Large intestine (tissue), 12 donors: ENCODE measurements around the gene BCO2. TPM values are rescaled to one million over a fixed set of nuclear protein-coding genes. Genes with fewer than 3 reads are reported as not detected.

Experiments used
- DNase-seq, 2 donors: peaks; one replicate each; pipeline versions ENCODE4 v3.0.0 to v3.0.0-alpha.2; 2013
- H3K27ac ChIP-seq: one replicate; pipeline ENCODE4 v1.5.1; 2013; ENCODE audit warnings: low read length
- H3K27me3 ChIP-seq: 2 replicates; pipeline ENCODE4 v1.6.1; 2013; ENCODE audit warnings: low read length; ENCODE audit not compliant: control insufficient read depth, insufficient read depth
- H3K36me3 ChIP-seq: 2 replicates; pipeline ENCODE4 v1.6.1; 2013; ENCODE audit warnings: low read length; ENCODE audit not compliant: control insufficient read depth, insufficient read depth
- H3K4me1 ChIP-seq: one replicate; pipeline ENCODE4 v1.6.1; 2013; ENCODE audit warnings: low read length; ENCODE audit not compliant: control insufficient read depth, insufficient read depth
- H3K4me3 ChIP-seq: one replicate; pipeline ENCODE4 v1.5.1; 2013; ENCODE audit warnings: low read length
- H3K9me3 ChIP-seq: one replicate; pipeline ENCODE4 v1.6.1; 2013; ENCODE audit warnings: mild to moderate bottlenecking, low read depth, low read length, moderate library complexity; ENCODE audit not compliant: control insufficient read depth
- WGBS: methylation state at CpG from one replicate; pipeline ENCODE4 v1.1.5; 2013; ENCODE audit warnings: low lambda C conversion rate; ENCODE audit not compliant: insufficient coverage; 5-methylcytosine and 5-hydroxymethylcytosine counted together
- long read RNA-seq, 11 donors: transcript quantifications; one replicate each; lab custom pipeline, GENCODE V29; 2026
- polyA plus RNA-seq: library from polyadenylated mRNA; unstranded; fragments of 120-200 nt; gene quantifications from one replicate; pipeline ENCODE4 v1.2.1, GENCODE V29; 2013

The BCO2 gene, protein sequence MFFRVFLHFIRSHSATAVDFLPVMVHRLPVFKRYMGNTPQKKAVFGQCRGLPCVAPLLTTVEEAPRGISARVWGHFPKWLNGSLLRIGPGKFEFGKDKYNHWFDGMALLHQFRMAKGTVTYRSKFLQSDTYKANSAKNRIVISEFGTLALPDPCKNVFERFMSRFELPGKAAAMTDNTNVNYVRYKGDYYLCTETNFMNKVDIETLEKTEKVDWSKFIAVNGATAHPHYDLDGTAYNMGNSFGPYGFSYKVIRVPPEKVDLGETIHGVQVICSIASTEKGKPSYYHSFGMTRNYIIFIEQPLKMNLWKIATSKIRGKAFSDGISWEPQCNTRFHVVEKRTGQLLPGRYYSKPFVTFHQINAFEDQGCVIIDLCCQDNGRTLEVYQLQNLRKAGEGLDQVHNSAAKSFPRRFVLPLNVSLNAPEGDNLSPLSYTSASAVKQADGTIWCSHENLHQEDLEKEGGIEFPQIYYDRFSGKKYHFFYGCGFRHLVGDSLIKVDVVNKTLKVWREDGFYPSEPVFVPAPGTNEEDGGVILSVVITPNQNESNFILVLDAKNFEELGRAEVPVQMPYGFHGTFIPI
- polyA plus RNA-seq, result 11.0 TPM
- long read RNA-seq, donor 1, partial matches to known transcripts, result 0 of 1 reads
- long read RNA-seq, donor 1, other reads (novel, unspliced or antisense), result 0 of 1 reads
- long read RNA-seq, donor 2, partial matches to known transcripts, result 0 of 5 reads
- long read RNA-seq, donor 2, other reads (novel, unspliced or antisense), result 0 of 5 reads
- long read RNA-seq, donor 3, result 0 reads
- long read RNA-seq, donor 4, result 0 reads
- long read RNA-seq, donor 5, partial matches to known transcripts, result 0 of 1 reads
- long read RNA-seq, donor 5, other reads (novel, unspliced or antisense), result 0 of 1 reads
- long read RNA-seq, donor 6, partial matches to known transcripts, result 0 of 1 reads
- long read RNA-seq, donor 6, other reads (novel, unspliced or antisense), result 0 of 1 reads
- long read RNA-seq, donor 7, partial matches to known transcripts, result 0 of 1 reads
- long read RNA-seq, donor 7, other reads (novel, unspliced or antisense), result 0 of 1 reads
- long read RNA-seq, donor 8, partial matches to known transcripts, result 0 of 2 reads
- long read RNA-seq, donor 8, other reads (novel, unspliced or antisense), result 0 of 2 reads
- long read RNA-seq, donor 9, partial matches to known transcripts, result 0 of 2 reads
- long read RNA-seq, donor 9, other reads (novel, unspliced or antisense), result 0 of 2 reads
- long read RNA-seq, donor 10, partial matches to known transcripts, result 0 of 1 reads
- long read RNA-seq, donor 10, other reads (novel, unspliced or antisense), result 0 of 1 reads
- long read RNA-seq, donor 11, result 0 reads

DNA sequence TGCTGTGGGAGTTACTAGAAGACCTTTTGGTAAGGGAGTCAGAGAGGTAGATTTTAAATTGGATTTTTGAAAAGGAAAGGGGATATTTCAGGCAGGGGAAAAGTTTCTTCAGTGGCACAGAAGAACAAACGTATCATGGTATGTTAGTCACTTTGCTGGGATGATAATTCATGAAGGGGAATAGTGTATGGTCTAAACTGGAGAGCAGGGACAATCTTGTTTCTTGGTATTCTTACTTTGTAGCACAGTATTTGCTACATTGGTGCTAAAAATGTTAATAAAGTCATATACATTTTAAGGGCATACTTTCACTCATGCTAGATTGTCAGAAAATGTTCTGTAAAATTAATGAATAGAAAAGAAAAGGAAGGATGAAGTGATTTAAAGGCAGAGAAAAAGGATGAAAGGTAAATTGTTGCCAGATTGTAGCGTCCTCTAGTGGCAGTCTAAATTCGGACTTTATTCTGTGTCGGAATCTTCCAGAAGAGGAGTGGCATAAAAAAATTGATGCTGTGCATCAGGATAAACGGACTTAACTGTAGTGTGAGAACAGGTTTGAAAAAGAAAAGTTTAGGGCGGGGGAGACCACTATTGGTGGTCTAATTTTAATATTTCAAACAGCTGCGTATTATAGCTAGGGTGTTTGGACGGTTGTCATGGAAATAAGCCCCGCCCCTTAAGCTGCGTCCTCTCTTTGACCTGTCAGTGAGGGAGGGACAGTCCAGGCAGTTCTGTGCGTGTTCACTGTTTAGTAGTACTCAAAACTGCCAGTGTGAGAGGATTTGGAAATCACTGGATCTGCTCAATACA lies at the start of gene BCO2:
Gene BCO2, plus strand, starts transcription at position 724 of the 810 bp plus-strand sequence. CDS start 90 bp downstream, outside the sequence.
- peak within 1 kb of the TSS; percentile 77 for H3K27ac ChIP-seq
- 60% methylated on average over 1 of the region's 11 CpGs for whole genome bisulfite sequencing
- H3K9me3 ChIP-seq, result no peaks in the 10 kb centered on the region
- DNase-seq, result peak; percentile 79 to 84
- H3K27me3 ChIP-seq, result no peaks in the 10 kb centered on the region
- peaks cover 3% of the 10 kb centered on the region for H3K36me3 ChIP-seq
- peaks cover 10% of the 10 kb centered on the region for H3K4me1 ChIP-seq
- peak within 1 kb of the TSS; percentile 36 for H3K4me3 ChIP-seq

DNA sequence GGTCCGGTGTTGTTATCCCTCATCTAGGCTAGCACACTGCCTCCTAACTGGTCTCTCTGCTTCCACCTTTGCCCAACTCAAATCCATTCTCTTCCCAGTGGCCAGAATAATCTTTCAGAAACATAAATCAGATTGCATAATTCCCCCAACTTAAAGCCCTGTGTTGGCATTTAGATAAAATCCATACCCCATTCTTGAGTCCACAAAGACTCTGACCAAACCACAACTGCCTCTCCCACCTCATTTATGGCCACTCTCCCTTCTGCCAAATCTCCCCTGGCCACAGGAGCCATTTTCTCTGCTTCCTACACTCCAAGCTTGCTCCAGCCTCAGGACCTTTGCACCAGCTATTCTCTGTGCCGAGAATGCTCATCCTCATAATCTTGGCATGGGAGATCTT lies 48.3 kb upstream of the BCO2 start:
- Histone ChIP-seq H3K27me3 (no peaks in the 10 kb centered on the region), H3K4me3 (no peak overlapping the region), H3K27ac (no peak overlapping the region), H3K4me1 (peaks cover 13% of the 10 kb centered on the region), H3K9me3 (no peaks in the 10 kb centered on the region), H3K36me3 (no peaks in the 10 kb centered on the region)
- no CpG with 5 or more reads among the region's 2 CpGs for WGBS
- DNase-seq, result no peak

DNA sequence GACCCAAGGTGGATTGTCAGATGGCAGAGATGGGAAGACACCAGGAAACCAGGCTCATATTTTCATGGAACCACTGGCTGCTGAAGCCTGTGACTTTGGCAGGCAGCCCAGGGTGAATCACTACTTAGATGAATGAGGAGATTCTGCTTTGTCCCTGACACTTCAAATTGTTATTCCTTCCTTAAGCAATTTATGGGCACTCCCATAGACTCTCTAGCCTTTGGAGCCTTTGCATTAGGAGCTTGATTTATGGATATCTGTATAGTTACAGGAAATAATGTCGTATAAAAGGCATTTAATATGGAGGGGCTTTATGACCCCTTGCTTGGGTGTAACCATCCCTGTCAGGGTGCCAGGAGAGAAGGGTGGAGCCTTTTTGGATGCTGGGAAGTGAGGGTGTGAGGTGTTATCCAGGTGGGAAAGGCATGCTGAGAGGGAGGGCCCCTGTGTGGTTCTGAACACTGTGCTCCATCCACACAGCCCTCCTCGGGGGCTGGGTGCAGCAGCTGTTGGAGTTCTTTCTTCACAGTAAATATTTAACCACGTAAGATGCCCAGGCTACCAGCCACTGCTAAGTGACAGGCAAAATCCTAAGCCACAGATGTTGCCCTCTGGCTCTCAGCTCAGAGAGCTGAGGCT lies 46.7 kb upstream of the BCO2 start:
- Histone ChIP-seq H3K4me1 (peaks cover 23% of the 10 kb centered on the region), H3K4me3 (no peak overlapping the region), H3K27me3 (no peaks in the 10 kb centered on the region), H3K27ac (peak overlapping the region; percentile 35), H3K36me3 (no peaks in the 10 kb centered on the region), H3K9me3 (no peaks in the 10 kb centered on the region)
- WGBS, result no CpG with 5 or more reads among the region's 3 CpGs
- peak; percentile 43 to 67 for DNase-seq

DNA sequence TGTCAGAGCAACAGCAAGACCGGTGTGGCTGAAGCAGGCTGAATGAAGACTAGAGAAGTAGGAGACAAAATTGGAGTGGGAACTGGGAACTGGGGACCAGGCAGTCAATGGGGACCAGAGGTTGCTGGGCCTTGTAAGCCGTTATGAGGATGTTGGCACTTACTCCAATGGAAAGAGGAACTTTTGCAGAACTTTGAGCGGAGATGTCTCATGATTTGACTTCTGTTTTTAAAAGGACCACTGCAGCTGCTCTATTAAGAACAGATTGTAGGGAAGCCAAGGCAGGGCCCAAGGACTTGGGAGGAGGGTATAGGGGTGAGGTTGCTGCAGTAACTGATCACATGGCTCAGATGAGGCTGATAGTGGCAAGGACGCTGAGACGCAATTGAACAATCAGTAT lies 45.7 kb upstream of the BCO2 start:
- Histone ChIP-seq H3K9me3 (no peaks in the 10 kb centered on the region), H3K4me1 (peaks cover 23% of the 10 kb centered on the region), H3K27me3 (no peaks in the 10 kb centered on the region), H3K27ac (no peak overlapping the region), H3K36me3 (no peaks in the 10 kb centered on the region), H3K4me3 (no peak overlapping the region)
- no peak for DNase-seq
- WGBS, result 100% methylated on average over 1 of the region's 5 CpGs

DNA sequence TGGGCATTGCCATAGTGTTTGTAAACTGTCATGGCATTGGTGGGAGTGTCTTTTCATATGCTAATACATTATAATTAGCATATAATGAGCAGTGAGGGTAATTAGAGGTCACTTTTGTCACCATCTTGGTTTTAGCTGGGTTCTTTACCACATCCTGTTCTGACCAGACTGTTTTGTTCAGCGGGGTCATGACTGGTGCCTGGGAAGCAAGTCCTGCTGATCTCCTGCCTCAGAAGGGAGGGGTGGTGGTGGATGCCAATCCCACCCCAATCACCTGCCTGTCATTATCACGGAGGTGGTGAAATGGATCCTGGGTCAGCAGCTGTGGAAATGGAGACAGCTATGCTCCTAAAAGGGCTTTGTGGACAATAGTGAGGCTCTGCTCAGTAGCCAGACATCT lies 42.6 kb upstream of the BCO2 start:
- Histone ChIP-seq H3K4me1 (peaks cover 23% of the 10 kb centered on the region), H3K27me3 (no peaks in the 10 kb centered on the region), H3K9me3 (no peaks in the 10 kb centered on the region), H3K4me3 (no peak overlapping the region), H3K36me3 (no peaks in the 10 kb centered on the region), H3K27ac (no peak overlapping the region)
- no CpG with 5 or more reads among the region's 2 CpGs for WGBS
- DNase-seq, result no peak

DNA sequence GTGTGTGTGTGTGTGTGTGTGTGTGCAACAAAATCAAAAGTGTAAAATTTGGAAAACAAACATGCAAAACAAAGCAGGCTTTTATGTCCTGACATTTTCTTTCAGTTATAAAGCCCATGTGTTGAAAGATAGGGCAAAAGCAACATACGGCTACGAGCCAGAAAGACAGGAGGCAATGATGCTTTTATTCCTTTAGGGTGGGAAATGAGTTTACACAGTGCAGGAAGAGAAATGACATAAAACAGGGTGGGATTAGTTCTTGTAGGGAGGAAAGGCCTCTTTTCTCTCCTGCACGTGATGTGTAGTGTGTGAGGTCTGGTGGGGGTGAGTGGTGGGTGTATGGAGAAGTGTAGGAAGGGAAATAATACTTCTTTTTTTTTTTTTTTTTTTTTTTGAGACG lies 40.8 kb upstream of the BCO2 start:
- WGBS, result no CpG with 5 or more reads among the region's 4 CpGs
- H3K27me3 ChIP-seq, result no peaks in the 10 kb centered on the region

DNA sequence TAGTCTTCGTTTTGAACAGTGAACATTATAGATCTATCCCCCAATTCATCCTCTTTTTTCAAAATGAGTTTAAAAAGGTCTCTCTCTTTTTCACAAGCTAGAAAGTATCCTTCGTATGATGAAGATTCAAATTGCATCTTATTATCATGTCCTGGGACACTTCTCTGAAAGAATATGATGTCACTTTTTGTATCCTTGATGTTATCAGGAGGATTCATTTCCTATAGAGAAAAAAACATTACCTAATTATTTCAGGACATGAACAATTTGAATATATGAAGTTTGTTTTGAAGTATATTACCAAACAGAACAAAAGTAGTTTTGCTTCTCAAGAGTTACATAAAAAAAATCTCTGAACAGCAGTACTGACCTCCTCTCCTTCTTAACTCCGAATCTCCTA lies 31.7 kb upstream of the BCO2 start:
- H3K4me1 ChIP-seq, result no peaks in the 10 kb centered on the region
- H3K9me3 ChIP-seq, result peaks cover 2% of the 10 kb centered on the region
- no peak overlapping the region for H3K4me3 ChIP-seq
- DNase-seq, result no peak
- 100% methylated on average over 2 of the region's 3 CpGs for WGBS
- H3K36me3 ChIP-seq, result no peaks in the 10 kb centered on the region
- no peak overlapping the region for H3K27ac ChIP-seq
- no peaks in the 10 kb centered on the region for H3K27me3 ChIP-seq

More for the DNA sequence above, 40.8 kb upstream of the BCO2 start:
- Histone ChIP-seq H3K4me1 (peaks cover 17% of the 10 kb centered on the region), H3K4me3 (no peak overlapping the region), H3K9me3 (no peaks in the 10 kb centered on the region), H3K27ac (no peak overlapping the region), H3K36me3 (no peaks in the 10 kb centered on the region)
- no peak for DNase-seq

DNA sequence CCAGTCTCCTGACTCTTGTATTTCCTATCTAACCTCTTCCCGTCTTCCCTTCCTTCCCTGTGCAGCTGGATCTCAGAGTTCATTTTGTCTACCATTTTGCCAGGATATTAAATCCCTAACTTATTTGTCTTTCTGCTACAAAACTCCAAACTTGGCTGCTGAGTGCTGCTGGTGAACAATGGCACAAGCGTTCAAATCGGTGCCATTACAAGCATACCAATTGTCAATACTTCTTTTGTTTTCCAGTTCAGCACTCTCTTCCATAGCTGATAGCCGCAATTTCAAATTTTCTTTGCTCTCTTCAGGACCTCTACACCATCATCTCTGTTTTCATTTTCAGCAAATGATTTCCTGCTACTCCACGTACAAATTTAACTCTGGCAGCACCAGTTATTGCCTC lies 24.8 kb upstream of the BCO2 start:
- Histone ChIP-seq H3K27me3 (no peaks in the 10 kb centered on the region), H3K36me3 (peaks cover 3% of the 10 kb centered on the region), H3K4me3 (no peak overlapping the region), H3K27ac (no peak overlapping the region), H3K9me3 (no peaks in the 10 kb centered on the region), H3K4me1 (no peaks in the 10 kb centered on the region)
- DNase-seq, result no peak
- 88% methylated on average over 3 of the region's 5 CpGs for WGBS

DNA sequence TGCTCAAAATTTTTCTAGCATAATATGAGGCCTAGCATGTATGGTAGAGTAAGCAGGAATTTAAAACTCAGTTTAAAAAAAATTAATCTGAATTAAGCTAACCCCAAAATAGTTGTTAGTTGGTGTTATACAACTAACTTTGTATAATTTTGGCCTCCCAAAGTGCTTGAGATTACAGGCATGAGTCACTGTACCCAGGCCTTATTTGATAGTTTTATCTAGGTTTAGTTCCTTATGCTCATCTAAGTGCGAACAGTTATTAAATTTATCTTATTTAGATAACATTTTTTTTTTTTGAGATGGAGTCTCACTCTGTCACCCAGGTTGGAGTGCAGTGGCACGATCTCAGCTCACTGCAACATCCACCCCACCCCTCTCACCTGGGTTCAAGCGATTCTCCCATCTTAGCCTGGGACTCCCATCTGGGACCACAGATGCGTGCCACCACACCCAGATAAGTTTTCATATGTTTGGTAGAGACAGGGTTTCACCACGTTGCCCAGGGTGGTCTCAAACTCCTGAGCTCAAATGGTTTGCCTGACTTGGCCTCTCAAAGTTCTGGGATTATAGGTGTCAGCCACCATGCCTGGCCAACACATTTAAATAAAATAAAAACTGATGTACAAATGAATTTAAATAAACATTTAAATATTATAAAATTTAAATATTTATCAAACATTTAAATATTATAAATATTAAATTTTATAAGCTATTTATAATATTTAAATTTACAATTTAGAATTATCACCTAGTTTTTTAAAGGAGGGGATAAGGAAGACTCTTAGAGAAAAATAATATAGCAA lies 19.0 kb upstream of the BCO2 start:
- no peaks in the 10 kb centered on the region for H3K4me1 ChIP-seq
- H3K27me3 ChIP-seq, result no peaks in the 10 kb centered on the region
- H3K4me3 ChIP-seq, result no peak overlapping the region
- no peak overlapping the region for H3K27ac ChIP-seq
- no CpG with 5 or more reads among the region's 5 CpGs for WGBS
- no peak for DNase-seq
- no peaks in the 10 kb centered on the region for H3K9me3 ChIP-seq
- H3K36me3 ChIP-seq, result peaks cover 3% of the 10 kb centered on the region
